Upper lobe of right lung (tissue), 1 donor: Measurements from ENCODE around the gene MRM2. TPM values are rescaled to one million over a fixed set of nuclear protein-coding genes. Genes with fewer than 3 reads are reported as not detected.
A peak's percentile ranks its signal among the peaks of the same experiment; 100 is the strongest.

Experiments
- ATAC-seq: fragments of 200-7000 bp; cut with Tn5 transposase; one replicate; pipeline ENCODE4 v1.9.1; 2020; ENCODE audit warnings: mild to moderate bottlenecking, moderate library complexity
- DNase-seq: peaks from one replicate; pipeline ENCODE4 v3.0.0-alpha.2; 2020
- H3K27ac ChIP-seq: fragments of 200-600 bp; one replicate; pipeline ENCODE4 v1.8.0; 2022
- H3K27me3 ChIP-seq: fragments of 200-600 bp; one replicate; pipeline ENCODE4 v1.8.0; 2022; ENCODE audit warnings: mild to moderate bottlenecking
- H3K36me3 ChIP-seq: fragments of 200-600 bp; one replicate; pipeline ENCODE4 v1.8.0; 2022
- H3K4me1 ChIP-seq: fragments of 200-600 bp; one replicate; pipeline ENCODE4 v1.8.0; 2022
- H3K4me3 ChIP-seq: fragments of 200-600 bp; one replicate; pipeline ENCODE4 v1.8.0; 2022; ENCODE audit warnings: mild to moderate bottlenecking
- H3K9me3 ChIP-seq: fragments of 200-600 bp; one replicate; pipeline ENCODE4 v1.8.0; 2022
- CTCF ChIP-seq: fragments of 200-600 bp; IDR thresholded peaks from one replicate; pipeline ENCODE4 v1.8.0; 2022; ENCODE audit warnings: antibody characterized with exemption
- intact Hi-C: fragments of 100-400 bp; cut with DNase I; formaldehyde crosslinking; loops from one replicate; pipeline ENCODE4 v1.11.0; 2022
- total RNA-seq: library from RNA; stranded (reverse); fragmentation: NEBNext Ultra II Directional; extraction: Animal tissue kit (Norgen Biotek cat#: 25700); gene quantifications from one replicate; pipeline ENCODE4 v1.2.1, GENCODE V29; 2021
- donor health status: DM: no; HTN: yes; CAD: no; lungs with severe emphysema.

Gene MRM2
- total RNA-seq, 1 donor from 2014 or later = 23.7 TPM

DNA sequence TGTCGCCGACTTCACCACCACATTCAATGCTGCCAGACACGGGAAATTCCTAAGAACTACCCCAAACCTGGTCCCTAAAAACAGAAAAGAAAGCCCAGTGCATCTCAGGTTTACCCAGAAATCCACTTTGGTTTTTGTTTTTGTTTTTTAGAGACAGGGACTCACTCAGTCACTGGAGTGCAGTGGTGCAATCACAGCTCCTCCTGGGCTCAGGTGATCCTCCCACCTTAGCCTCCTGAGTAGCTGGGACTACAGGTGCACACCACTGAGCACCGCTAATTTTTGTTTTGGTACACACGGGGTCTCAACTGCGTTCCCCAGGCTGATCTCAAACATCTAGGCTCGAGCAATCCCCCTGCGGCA, 32.1 kb downstream of the MRM2 start:
- no peak for TF ChIP-seq CTCF

DNA sequence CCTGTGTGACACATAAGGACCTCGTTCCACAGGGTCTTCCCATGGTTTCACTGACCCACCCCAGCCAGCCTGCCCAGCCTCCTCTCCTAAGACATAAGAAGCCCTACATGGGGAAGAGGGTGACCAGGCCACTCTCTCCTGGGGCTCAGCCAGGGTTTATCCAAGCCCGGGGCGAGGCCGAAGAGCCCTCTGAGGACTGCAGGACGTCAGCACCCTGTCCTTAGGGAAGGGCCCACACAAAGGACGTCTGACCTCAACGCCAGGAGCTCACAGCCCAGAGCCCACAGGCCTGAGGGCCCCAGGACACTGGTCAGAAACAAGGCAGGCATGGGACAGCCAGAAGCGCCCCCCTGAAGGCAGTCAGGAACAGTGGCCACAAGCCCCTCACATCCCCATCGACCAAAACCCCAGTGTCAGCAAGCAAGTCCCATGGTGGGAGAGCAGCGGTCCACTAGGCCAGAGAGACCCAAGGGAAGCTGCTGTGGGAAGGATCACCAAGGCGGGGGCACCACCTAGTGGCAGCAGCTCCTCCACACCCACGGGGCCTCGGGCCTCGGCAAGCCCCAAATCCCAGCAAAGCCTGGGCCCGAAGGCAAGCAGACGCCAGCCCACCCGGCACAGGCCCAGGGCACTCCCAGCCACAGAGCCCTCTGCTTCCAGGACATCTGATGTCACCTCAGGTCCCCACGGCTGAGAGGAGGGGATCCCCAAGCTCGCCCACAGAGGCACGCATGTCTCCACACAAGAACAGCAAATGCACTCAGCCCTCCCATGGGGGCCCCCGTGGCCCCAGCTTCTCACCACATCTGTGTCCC, 32.7 kb downstream of the MRM2 start:
- peaks cover 4% of the 10 kb centered on the region for H3K4me1 ChIP-seq
- peaks cover 50% of the 10 kb centered on the region for H3K36me3 ChIP-seq
- no peak overlapping the region for H3K4me3 ChIP-seq
- no peaks in the 10 kb centered on the region for H3K27me3 ChIP-seq
- H3K27ac ChIP-seq = no peak overlapping the region
- TF ChIP-seq CTCF = peak; percentile 73
- peak; percentile 87 for ATAC-seq
- peak; percentile 83 for DNase-seq
- intact Hi-C loops = no loop called here
- H3K9me3 ChIP-seq = no peaks in the 10 kb centered on the region

More for the DNA sequence above, 32.1 kb downstream of the MRM2 start:
- Histone ChIP-seq H3K9me3 (no peaks in the 10 kb centered on the region), H3K4me3 (no peak overlapping the region), H3K4me1 (peaks cover 4% of the 10 kb centered on the region), H3K27me3 (no peaks in the 10 kb centered on the region), H3K27ac (no peak overlapping the region), H3K36me3 (peaks cover 56% of the 10 kb centered on the region)
- ATAC-seq = no peak
- intact Hi-C loops = no loop called here
- DNase-seq = peak; percentile 25

- intact Hi-C loops = no loop called here
- Histone ChIP-seq H3K27ac (no peak overlapping the region), H3K4me1 (peaks cover 4% of the 10 kb centered on the region), H3K4me3 (no peak overlapping the region), H3K9me3 (no peaks in the 10 kb centered on the region), H3K27me3 (no peaks in the 10 kb centered on the region), H3K36me3 (peaks cover 43% of the 10 kb centered on the region)
- ATAC-seq (no peak), DNase-seq (no peak)
- TF ChIP-seq CTCF = no peak
Observed at GRCh38 chr7:2208712-2209111, 33.3 kb downstream of the MRM2 start.

DNA sequence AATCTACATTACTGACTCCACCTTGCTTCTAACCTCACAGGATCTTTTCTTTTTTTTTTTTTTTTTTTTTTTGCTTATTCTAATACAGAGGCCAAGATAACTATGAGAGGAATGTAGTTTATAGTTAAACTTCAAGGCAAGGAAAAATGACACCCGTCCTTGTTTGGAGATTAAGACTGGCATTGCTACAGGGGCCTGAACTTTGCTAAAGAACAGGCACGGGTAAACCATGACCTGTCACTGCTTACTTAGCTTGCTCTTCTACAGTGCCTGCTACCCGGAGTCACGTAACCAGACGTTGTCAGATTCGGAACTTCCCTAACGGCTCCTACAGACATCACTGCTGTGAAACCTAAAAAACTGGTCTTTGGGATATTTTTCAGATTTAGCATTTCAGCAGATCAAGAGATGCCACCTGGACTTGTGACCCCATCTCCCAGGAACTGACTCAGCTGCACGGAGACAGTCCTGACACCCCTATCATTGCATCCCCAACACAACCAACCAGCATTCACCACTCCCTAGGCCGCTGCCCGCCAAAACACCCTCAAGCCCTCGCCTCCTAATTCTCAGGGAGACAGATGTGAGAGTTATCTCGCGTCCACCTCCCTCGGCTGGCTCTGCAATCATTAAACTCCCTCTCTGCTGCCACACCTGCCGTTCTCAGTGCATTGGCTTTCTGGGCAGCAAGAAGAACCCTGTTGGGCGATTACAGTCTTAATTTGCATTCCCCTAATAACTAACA, 36.8 kb downstream of the MRM2 start:
- Histone ChIP-seq H3K36me3 (peaks cover 25% of the 10 kb centered on the region), H3K27me3 (no peaks in the 10 kb centered on the region), H3K9me3 (no peaks in the 10 kb centered on the region), H3K27ac (no peak overlapping the region), H3K4me3 (no peak overlapping the region), H3K4me1 (peaks cover 4% of the 10 kb centered on the region)
- TF ChIP-seq CTCF = no peak
- ATAC-seq = no peak
- DNase-seq = peak; percentile 48
- intact Hi-C loops = no loop called here

- H3K36me3 ChIP-seq = peaks cover 32% of the 10 kb centered on the region
- intact Hi-C loops = no loop called here
Observed at GRCh38 chr7:2204446-2204845, 37.6 kb downstream of the MRM2 start.

More at GRCh38 chr7:2204446-2204845, 37.6 kb downstream of the MRM2 start:
- no peaks in the 10 kb centered on the region for H3K27me3 ChIP-seq
- H3K4me1 ChIP-seq = peaks cover 4% of the 10 kb centered on the region
- no peak overlapping the region for H3K27ac ChIP-seq
- no peak overlapping the region for H3K4me3 ChIP-seq
- ATAC-seq (no peak), DNase-seq (peak; percentile 38)
- no peaks in the 10 kb centered on the region for H3K9me3 ChIP-seq
- TF ChIP-seq CTCF = no peak
